ENCODE data around the gene INSRR.
A peak's percentile ranks its signal among the peaks of the same experiment; 100 is the strongest.

The INSRR gene

GRCh38 chr1:156864796-156865195 lies 5.9 kb upstream of the INSRR start:
- H3K4me3 ChIP-seq (ENCODE audit: low read depth, low read length), result no peak overlapping the region
- TF ChIP-seq CTCF (IDR thresholded peaks at IDR 0.05; ENCODE audit: borderline replicate concordance, insufficient read depth, low read depth, low read length), result no peak

GRCh38 chr1:156863631-156864030 lies 4.7 kb upstream of the INSRR start:
- H3K4me3 ChIP-seq (ENCODE audit: low read depth, low read length), result no peak overlapping the region
- TF ChIP-seq CTCF (IDR thresholded peaks at IDR 0.05; ENCODE audit: borderline replicate concordance, insufficient read depth, low read depth, low read length), result no peak

GRCh38 chr1:156862997-156863599 lies 4.2 kb upstream of the INSRR start:
- no peak overlapping the region for H3K4me3 ChIP-seq (ENCODE audit: low read depth, low read length)
- TF ChIP-seq CTCF (IDR thresholded peaks at IDR 0.05; ENCODE audit: borderline replicate concordance, insufficient read depth, low read depth, low read length), result no peak

GRCh38 chr1:156862584-156862983 lies 3.7 kb upstream of the INSRR start:
- no peak for TF ChIP-seq CTCF (IDR thresholded peaks at IDR 0.05; ENCODE audit: borderline replicate concordance, insufficient read depth, low read depth, low read length)
- H3K4me3 ChIP-seq (ENCODE audit: low read depth, low read length), result no peak overlapping the region

- TF ChIP-seq CTCF (IDR thresholded peaks at IDR 0.05; ENCODE audit: borderline replicate concordance, insufficient read depth, low read depth, low read length), result no peak
- peak within 1 kb of the TSS; percentile 2 for H3K4me3 ChIP-seq (ENCODE audit: low read depth, low read length)
These were observed 1.9 kb upstream of the INSRR start, which contains the start of gene NTRK1 for GRCh38 chr1:156860628-156861423. TSS of gene NTRK1 (plus strand) at chr1:156860865. CDS start at chr1:156860935, 70 bp downstream.

GRCh38 chr1:156860113-156860627 lies 1.3 kb upstream of the INSRR start:
- H3K4me3 ChIP-seq (ENCODE audit: low read depth, low read length), result no peak overlapping the region
- TF ChIP-seq CTCF (IDR thresholded peaks at IDR 0.05; ENCODE audit: borderline replicate concordance, insufficient read depth, low read depth, low read length), result peak; percentile 90
